Measurements from ENCODE around the gene LRRC61.

LRRC61 gene

GRCh38 chr7:150329331-150330120 is 6.4 kb downstream of the LRRC61 start:
- H3K4me3 ChIP-seq (ENCODE audit: low read length), result no peak overlapping the region
- DNase-seq (ENCODE audit: low read depth), result no peak
- TF ChIP-seq, protein P1, sequence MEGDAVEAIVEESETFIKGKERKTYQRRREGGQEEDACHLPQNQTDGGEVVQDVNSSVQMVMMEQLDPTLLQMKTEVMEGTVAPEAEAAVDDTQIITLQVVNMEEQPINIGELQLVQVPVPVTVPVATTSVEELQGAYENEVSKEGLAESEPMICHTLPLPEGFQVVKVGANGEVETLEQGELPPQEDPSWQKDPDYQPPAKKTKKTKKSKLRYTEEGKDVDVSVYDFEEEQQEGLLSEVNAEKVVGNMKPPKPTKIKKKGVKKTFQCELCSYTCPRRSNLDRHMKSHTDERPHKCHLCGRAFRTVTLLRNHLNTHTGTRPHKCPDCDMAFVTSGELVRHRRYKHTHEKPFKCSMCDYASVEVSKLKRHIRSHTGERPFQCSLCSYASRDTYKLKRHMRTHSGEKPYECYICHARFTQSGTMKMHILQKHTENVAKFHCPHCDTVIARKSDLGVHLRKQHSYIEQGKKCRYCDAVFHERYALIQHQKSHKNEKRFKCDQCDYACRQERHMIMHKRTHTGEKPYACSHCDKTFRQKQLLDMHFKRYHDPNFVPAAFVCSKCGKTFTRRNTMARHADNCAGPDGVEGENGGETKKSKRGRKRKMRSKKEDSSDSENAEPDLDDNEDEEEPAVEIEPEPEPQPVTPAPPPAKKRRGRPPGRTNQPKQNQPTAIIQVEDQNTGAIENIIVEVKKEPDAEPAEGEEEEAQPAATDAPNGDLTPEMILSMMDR (IDR thresholded peaks at IDR 0.05; ENCODE audit: insufficient read depth, low read depth, low read length, missing control alignments), result no peak

- no peak for DNase-seq (ENCODE audit: low read depth)
- H3K4me3 ChIP-seq (ENCODE audit: low read length), result no peak overlapping the region
- TF ChIP-seq, protein P1 (IDR thresholded peaks at IDR 0.05; ENCODE audit: insufficient read depth, low read depth, low read length, missing control alignments), result no peak
Measured at GRCh38 chr7:150330211-150330885, 7.2 kb downstream of the LRRC61 start.

DNA sequence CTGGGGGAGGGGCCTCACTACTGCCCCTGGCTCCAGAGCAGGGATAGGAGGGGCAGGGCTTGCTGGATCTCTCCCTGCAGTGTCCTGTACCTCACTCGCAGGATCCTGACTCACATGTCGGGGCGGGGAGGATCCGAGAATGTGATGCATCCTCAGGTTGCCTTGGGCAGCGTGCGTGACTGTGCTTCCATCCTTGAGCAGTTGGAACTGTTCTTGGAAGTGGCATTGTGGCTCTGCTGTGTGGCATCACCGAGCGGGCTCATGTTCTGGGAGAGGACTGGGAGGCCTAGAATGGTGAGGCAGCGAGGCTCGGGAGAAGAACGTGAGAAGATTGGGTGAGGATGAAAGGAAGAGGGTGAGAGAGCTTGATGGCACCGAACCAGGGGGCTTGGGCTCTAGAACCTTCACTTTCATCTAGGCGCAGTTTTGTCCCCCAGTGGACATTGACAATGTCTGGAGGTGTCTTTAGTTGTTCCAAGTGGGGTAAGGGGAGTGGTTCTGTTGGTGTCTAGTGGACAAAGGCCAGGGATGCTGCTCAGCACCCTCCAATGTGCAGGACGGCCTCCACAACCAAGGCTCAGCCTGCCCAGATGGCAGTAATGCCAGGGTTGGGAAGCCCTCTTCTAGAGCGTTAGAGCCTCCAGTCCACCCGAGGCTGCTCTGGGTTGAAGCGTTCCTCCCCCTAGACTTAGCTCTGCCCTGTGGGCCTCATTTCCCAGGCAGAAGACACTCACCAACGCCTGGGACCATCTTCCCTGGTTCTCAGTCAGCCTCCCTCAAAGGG is 9.9 kb downstream of the LRRC61 start:
- TF ChIP-seq, protein P1 (IDR thresholded peaks at IDR 0.05; ENCODE audit: insufficient read depth, low read depth, low read length, missing control alignments), result no peak
- H3K4me3 ChIP-seq (ENCODE audit: low read length), result no peak overlapping the region
- peak; percentile 70 for DNase-seq (ENCODE audit: low read depth)

- no peak overlapping the region for H3K4me3 ChIP-seq (ENCODE audit: low read length)
- DNase-seq (ENCODE audit: low read depth), result no peak
- TF ChIP-seq, protein P1 (IDR thresholded peaks at IDR 0.05; ENCODE audit: insufficient read depth, low read depth, low read length, missing control alignments), result no peak
Measured at GRCh38 chr7:150333659-150334058, 10.5 kb downstream of the LRRC61 start.

DNA sequence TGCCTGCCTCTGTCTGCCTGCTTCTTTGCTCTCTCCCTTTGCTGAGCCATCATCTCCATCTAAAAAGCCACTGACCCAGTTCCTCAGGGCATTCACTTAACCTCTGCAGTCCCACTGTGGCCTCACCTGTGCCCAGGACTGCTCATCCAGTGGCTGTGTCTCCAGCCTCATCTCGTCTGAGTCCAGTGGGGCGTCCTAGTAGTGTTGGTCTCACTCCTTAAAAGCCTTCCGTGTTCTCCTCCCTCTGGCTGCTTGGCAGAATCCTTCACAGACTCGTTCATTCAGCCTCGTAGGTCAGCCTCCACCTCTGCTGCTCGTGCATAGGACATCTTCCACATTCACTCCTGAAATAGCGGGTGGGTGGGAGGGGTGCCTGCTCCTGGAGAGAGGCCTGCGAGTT is 11.0 kb downstream of the LRRC61 start:
- TF ChIP-seq, protein P1 (IDR thresholded peaks at IDR 0.05; ENCODE audit: insufficient read depth, low read depth, low read length, missing control alignments), result no peak
- no peak for DNase-seq (ENCODE audit: low read depth)

DNA sequence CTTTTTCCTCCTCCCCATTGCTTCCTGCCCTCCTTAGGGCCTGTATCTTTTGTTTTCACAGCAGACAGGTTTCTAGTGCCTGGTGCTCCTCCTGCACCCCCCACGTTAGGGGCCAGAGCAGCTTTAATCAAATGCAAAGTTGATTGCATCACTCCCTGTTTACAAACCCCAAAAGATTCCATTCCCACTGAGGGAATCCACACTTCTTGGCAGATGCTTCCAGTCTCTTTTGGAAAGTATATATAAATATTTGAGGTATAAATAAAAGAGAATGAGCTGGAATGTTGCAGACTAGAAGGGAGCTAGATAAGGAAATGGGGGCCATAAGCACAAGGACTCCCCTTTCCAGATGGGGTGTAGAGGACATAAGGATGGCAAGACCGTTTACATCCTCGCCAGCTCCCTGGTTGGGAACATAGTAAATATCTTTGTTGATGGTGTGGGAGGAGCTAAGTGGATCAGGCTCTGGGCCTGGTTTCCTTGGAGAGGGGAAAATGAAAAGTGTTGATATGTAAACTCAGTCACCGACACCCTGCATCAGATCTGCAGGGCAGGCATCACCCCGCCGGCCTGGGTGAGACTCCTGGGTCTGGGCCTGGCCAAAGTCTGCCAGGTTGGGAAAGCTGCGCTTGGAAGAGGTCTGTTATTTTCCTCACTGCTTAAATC is 12.1 kb downstream of the LRRC61 start:
- DNase-seq (ENCODE audit: low read depth), result no peak
- TF ChIP-seq, protein P1 (IDR thresholded peaks at IDR 0.05; ENCODE audit: insufficient read depth, low read depth, low read length, missing control alignments), result no peak

More for the DNA sequence above, 11.0 kb downstream of the LRRC61 start:
- H3K4me3 ChIP-seq (ENCODE audit: low read length), result no peak overlapping the region

More for the DNA sequence above, 12.1 kb downstream of the LRRC61 start:
- H3K4me3 ChIP-seq (ENCODE audit: low read length), result no peak overlapping the region

Data from epithelial cell of esophagus (primary cell).